T-helper 2 cell treated with Interferon-gamma antibody and Interleukin-4, amounts not matched to agents 100 ng/mL and 5 ng/mL, for 36 hours (primary cell): ENCODE results near the gene DPEP1. TPM values are rescaled to one million over a fixed set of nuclear protein-coding genes. Genes with fewer than 3 reads are reported as not detected.
"Not testable (repeated sequence)": the region's sequence is repeated elsewhere in the genome, so short reads cannot be mapped to it uniquely, and the experiment has no call there.

Source experiments
- intact Hi-C: fragments of 100-400 bp; cut with micrococcal nuclease; formaldehyde crosslinking; loops from one replicate; pipeline ENCODE4 v1.15.1; 2023
- total RNA-seq: library from RNA; stranded (reverse); gene quantifications from 2 replicates; pipeline ENCODE4 v1.2.3, GENCODE V29; 2022

DPEP1 gene
- total RNA-seq, 1 donor from 2014 or later = not detected

- intact Hi-C loops = no loop called here
Measured at GRCh38 chr16:89576153-89577054, 37.0 kb upstream of the DPEP1 start.

GRCh38 chr16:89577055-89577759 lies 36.2 kb upstream of the DPEP1 start:
- intact Hi-C loops = no loop called here

- intact Hi-C loops = no loop called here
Measured at GRCh38 chr16:89579351-89579750, 34.1 kb upstream of the DPEP1 start.

GRCh38 chr16:89581045-89581695 lies 32.3 kb upstream of the DPEP1 start:
- intact Hi-C loops = no loop called here

GRCh38 chr16:89581861-89582563 lies 31.4 kb upstream of the DPEP1 start:
- intact Hi-C loops = no loop called here

GRCh38 chr16:89582614-89583196 lies 30.7 kb upstream of the DPEP1 start:
- intact Hi-C loops = no loop called here

GRCh38 chr16:89583197-89583894 lies 30.1 kb upstream of the DPEP1 start:
- intact Hi-C loops = no loop called here

GRCh38 chr16:89583895-89584644 lies 29.4 kb upstream of the DPEP1 start:
- intact Hi-C loops = no loop called here

GRCh38 chr16:89584768-89585549 lies 28.5 kb upstream of the DPEP1 start:
- intact Hi-C loops = no loop called here

GRCh38 chr16:89586218-89586617 lies 27.2 kb upstream of the DPEP1 start:
- intact Hi-C loops = no loop called here

- intact Hi-C loops = no loop called here
Measured at GRCh38 chr16:89586853-89587252, 26.6 kb upstream of the DPEP1 start.

GRCh38 chr16:89587676-89588075 lies 25.8 kb upstream of the DPEP1 start:
- intact Hi-C loops = not testable (repeated sequence)

- intact Hi-C loops = no loop called here
Measured at GRCh38 chr16:89588413-89589109, 24.9 kb upstream of the DPEP1 start.

- intact Hi-C loops = no loop called here
Measured at GRCh38 chr16:89589241-89589926, 24.1 kb upstream of the DPEP1 start.

- intact Hi-C loops = no loop called here
Measured at GRCh38 chr16:89593841-89594240, 19.6 kb upstream of the DPEP1 start.

GRCh38 chr16:89595330-89596060 lies 17.9 kb upstream of the DPEP1 start:
- intact Hi-C loops = no loop called here
